Activated CD4-positive, alpha-beta T cell treated with anti-CD3 and anti-CD28 coated beads, Interleukin-2, amount 50 U/mL, for 24 hours (primary cell): ENCODE data around the gene SAFB.
"Not testable (repeated sequence)": the region's sequence is repeated elsewhere in the genome, so short reads cannot be mapped to it uniquely, and the experiment has no call there.

Experiments used
- DNase-seq, 2 donors: peaks; one replicate each; pipeline ENCODE4 v3.0.0-alpha.2; 2020; ENCODE audit warnings: low read depth in 1 of 2, low spot score in 1 of 2

Gene SAFB

GRCh38 chr19:5682107-5682482, 59.2 kb downstream of the SAFB start:
- no peak for DNase-seq

- DNase-seq: no peak
These were observed 60.4 kb downstream of the SAFB start for GRCh38 chr19:5683177-5683886.

GRCh38 chr19:5684694-5685430, 62.0 kb downstream of the SAFB start:
- DNase-seq: no peak

- DNase-seq: no peak
These were observed 63.4 kb downstream of the SAFB start for GRCh38 chr19:5686326-5686646.

- DNase-seq: peak; percentile 98 to 99
These were observed 63.9 kb downstream of the SAFB start for GRCh38 chr19:5686647-5687359.

- no peak for DNase-seq
These were observed 64.7 kb downstream of the SAFB start for GRCh38 chr19:5687360-5688198.

GRCh38 chr19:5688262-5688881, 65.5 kb downstream of the SAFB start:
- not testable (repeated sequence) for DNase-seq

- peak; percentile 99 to 100 for DNase-seq
These were observed 67.5 kb downstream of the SAFB start, which contains the start of gene RPL36 for GRCh38 chr19:5690125-5690954. Gene RPL36 (plus strand): TSS chr19:5690295. CDS start chr19:5690508, 213 bp downstream.

GRCh38 chr19:5690955-5691821, 68.3 kb downstream of the SAFB start:
- peak in 1 of 2 donors; percentile 49 for DNase-seq

GRCh38 chr19:5691822-5692722, 69.2 kb downstream of the SAFB start:
- DNase-seq: peak in 1 of 2 donors; percentile 24

- DNase-seq: no peak
These were observed 69.9 kb downstream of the SAFB start for GRCh38 chr19:5692723-5693194.

- no peak for DNase-seq
These were observed 70.6 kb downstream of the SAFB start for GRCh38 chr19:5693195-5694166.

- no peak for DNase-seq
These were observed 71.5 kb downstream of the SAFB start for GRCh38 chr19:5694167-5694955.

- no peak for DNase-seq
These were observed 72.2 kb downstream of the SAFB start for GRCh38 chr19:5694956-5695648.

- DNase-seq: no peak
These were observed 72.8 kb downstream of the SAFB start for GRCh38 chr19:5695649-5696195.
